Adrenal gland (tissue), 5 donors: ENCODE results near the gene GMDS.

Experiments
- POLR2A ChIP-seq, 2 donors: fragments of 450-650 bp; IDR thresholded peaks; one replicate each; pipeline ENCODE4 v1.6.1; 2017; ENCODE audit warnings: antibody characterized with exemption in 2 of 2, mild to moderate bottlenecking in 2 of 2, moderate library complexity in 1 of 2
- TF ChIP-seq, protein P1 (sequence below), 6 experiments: fragments of 450-650 bp in 4 of 6; fragments of 200-600 bp in 2 of 6; sonication (generic) in 1 of 6; IDR thresholded peaks; 1 replicate in 5 of 6; 2 replicates in 1 of 6; pipeline versions ENCODE4 v1.5.1 to v1.8.0; 2016 to 2021; ENCODE audit warnings: antibody characterized with exemption in 6 of 6, mild to moderate bottlenecking in 2 of 6, moderate library complexity in 1 of 6
- donor health status: DM: no; HTN: no; CAD: no.

DNA sequence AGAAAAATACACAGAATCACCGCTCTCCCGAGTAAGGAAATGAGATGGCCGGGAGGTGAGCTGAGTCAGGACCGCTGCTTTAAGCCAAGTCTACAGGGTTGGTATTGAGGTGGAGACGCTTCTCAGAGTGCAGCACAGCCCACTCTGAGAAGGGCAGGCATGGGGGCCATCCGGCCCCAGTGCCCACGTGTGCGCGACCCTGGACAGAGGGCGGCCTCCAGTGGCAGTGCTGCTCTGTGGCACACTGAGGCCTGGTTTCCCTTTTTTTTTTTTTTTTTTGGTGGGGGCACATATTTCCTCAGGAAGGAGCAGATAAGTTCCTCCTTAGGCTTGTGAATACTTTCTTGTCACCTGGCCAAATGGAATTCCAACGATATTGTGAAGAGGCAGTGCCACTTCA is 546.9 kb downstream of the GMDS start:
- TF ChIP-seq, protein P1, sequence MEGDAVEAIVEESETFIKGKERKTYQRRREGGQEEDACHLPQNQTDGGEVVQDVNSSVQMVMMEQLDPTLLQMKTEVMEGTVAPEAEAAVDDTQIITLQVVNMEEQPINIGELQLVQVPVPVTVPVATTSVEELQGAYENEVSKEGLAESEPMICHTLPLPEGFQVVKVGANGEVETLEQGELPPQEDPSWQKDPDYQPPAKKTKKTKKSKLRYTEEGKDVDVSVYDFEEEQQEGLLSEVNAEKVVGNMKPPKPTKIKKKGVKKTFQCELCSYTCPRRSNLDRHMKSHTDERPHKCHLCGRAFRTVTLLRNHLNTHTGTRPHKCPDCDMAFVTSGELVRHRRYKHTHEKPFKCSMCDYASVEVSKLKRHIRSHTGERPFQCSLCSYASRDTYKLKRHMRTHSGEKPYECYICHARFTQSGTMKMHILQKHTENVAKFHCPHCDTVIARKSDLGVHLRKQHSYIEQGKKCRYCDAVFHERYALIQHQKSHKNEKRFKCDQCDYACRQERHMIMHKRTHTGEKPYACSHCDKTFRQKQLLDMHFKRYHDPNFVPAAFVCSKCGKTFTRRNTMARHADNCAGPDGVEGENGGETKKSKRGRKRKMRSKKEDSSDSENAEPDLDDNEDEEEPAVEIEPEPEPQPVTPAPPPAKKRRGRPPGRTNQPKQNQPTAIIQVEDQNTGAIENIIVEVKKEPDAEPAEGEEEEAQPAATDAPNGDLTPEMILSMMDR (IDR thresholded peaks at IDR 0.05) = no peak
- TF ChIP-seq POLR2A (IDR thresholded peaks at IDR 0.05) = no peak
